NCI-H524 (cell line): ENCODE measurements around the gene TNIK.

Experiments used
- DNase-seq, 2 experiments: peaks; one replicate each; lab custom pipeline; 2025; lab: John Stamatoyannopoulos, UW

TNIK gene

GRCh38 chr3:171417137-171417536 is 43.1 kb downstream of the TNIK start:
- no peak for DNase-seq

GRCh38 chr3:171416666-171417065 is 43.5 kb downstream of the TNIK start:
- no peak for DNase-seq

GRCh38 chr3:171416061-171416460 is 44.1 kb downstream of the TNIK start:
- no peak for DNase-seq

- no peak for DNase-seq
Observed at GRCh38 chr3:171415070-171415469, 45.1 kb downstream of the TNIK start.

GRCh38 chr3:171412473-171412872 is 47.7 kb downstream of the TNIK start:
- no peak for DNase-seq

GRCh38 chr3:171412054-171412453 is 48.2 kb downstream of the TNIK start:
- no peak for DNase-seq

- DNase-seq: no peak
Observed at GRCh38 chr3:171410186-171410585, 50.0 kb downstream of the TNIK start.

GRCh38 chr3:171407759-171408158 is 52.4 kb downstream of the TNIK start:
- no peak for DNase-seq

- DNase-seq: no peak
Observed at GRCh38 chr3:171404376-171404967, 55.7 kb downstream of the TNIK start.

GRCh38 chr3:171402281-171402680 is 57.9 kb downstream of the TNIK start:
- DNase-seq: peak in 1 of 2 experiments; percentile 36

- DNase-seq: peak; percentile 97 to 99
Observed at GRCh38 chr3:171401432-171401831, 58.8 kb downstream of the TNIK start.

- no peak for DNase-seq
Observed at GRCh38 chr3:171399842-171400241, 60.4 kb downstream of the TNIK start.

GRCh38 chr3:171398343-171398742 is 61.9 kb downstream of the TNIK start:
- DNase-seq: no peak

- peak; percentile 89 to 97 for DNase-seq
Observed at GRCh38 chr3:171397089-171397488, 63.1 kb downstream of the TNIK start.

GRCh38 chr3:171396048-171396447 is 64.2 kb downstream of the TNIK start:
- no peak for DNase-seq

GRCh38 chr3:171393032-171393744 is 67.0 kb downstream of the TNIK start:
- DNase-seq: peak; percentile 46 to 84

- DNase-seq: no peak
Observed at GRCh38 chr3:171391432-171391831, 68.8 kb downstream of the TNIK start.

- peak; percentile 81 to 95 for DNase-seq
Observed at GRCh38 chr3:171390051-171390941, 69.9 kb downstream of the TNIK start.

GRCh38 chr3:171389491-171389890 is 70.7 kb downstream of the TNIK start:
- peak; percentile 89 to 95 for DNase-seq

- peak in 1 of 2 experiments; percentile 63 for DNase-seq
Observed at GRCh38 chr3:171388527-171388926, 71.7 kb downstream of the TNIK start.

GRCh38 chr3:171387062-171387461 is 73.1 kb downstream of the TNIK start:
- no peak for DNase-seq

GRCh38 chr3:171385086-171385485 is 75.1 kb downstream of the TNIK start:
- DNase-seq: no peak
